ENCODE results near the gene IL6ST.

- TF ChIP-seq POLR2A (IDR thresholded peaks at IDR 0.05) (no peak), POLR2AphosphoS5 (IDR thresholded peaks at IDR 0.05) (no peak)
- TF ChIP-seq, protein P1, sequence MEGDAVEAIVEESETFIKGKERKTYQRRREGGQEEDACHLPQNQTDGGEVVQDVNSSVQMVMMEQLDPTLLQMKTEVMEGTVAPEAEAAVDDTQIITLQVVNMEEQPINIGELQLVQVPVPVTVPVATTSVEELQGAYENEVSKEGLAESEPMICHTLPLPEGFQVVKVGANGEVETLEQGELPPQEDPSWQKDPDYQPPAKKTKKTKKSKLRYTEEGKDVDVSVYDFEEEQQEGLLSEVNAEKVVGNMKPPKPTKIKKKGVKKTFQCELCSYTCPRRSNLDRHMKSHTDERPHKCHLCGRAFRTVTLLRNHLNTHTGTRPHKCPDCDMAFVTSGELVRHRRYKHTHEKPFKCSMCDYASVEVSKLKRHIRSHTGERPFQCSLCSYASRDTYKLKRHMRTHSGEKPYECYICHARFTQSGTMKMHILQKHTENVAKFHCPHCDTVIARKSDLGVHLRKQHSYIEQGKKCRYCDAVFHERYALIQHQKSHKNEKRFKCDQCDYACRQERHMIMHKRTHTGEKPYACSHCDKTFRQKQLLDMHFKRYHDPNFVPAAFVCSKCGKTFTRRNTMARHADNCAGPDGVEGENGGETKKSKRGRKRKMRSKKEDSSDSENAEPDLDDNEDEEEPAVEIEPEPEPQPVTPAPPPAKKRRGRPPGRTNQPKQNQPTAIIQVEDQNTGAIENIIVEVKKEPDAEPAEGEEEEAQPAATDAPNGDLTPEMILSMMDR (IDR thresholded peaks at IDR 0.05): no peak
Observed at GRCh38 chr5:55905251-55905650, 89.5 kb downstream of the IL6ST start.

Measured in prostate gland (tissue), 2 donors.